PC-3 (cell line): Measurements from ENCODE around the gene C16orf95. TPM values are rescaled to one million over a fixed set of nuclear protein-coding genes. Genes with fewer than 3 reads are reported as not detected.

ENCODE experiments used
- ATAC-seq: fragments of 200-7000 bp; cut with Tn5 transposase; 2 replicates; pipeline ENCODE4 v1.9.1; 2020; ENCODE audit warnings: mild to moderate bottlenecking, moderate library complexity
- BruUV-seq: library from RNA; stranded (reverse); fragments of 400-500 nt; replicated peaks from 2 replicates; lab custom pipeline; 2021; lab: Mats Ljungman, UMichigan
- CTCF ChIA-PET: fragments of 300-600 bp; sonication (Branson Sonifier 250); formaldehyde crosslinking; loops from one replicate; lab custom pipeline; 2022; ENCODE audit warnings: antibody characterized with exemption; lab: Charles Lee
- POLR2A ChIA-PET: fragments of 300-600 bp; sonication (Branson Sonifier 250); formaldehyde crosslinking; loops from one replicate; lab custom pipeline; 2022; ENCODE audit warnings: antibody characterized with exemption; ENCODE audit not compliant: unreplicated experiment; lab: Charles Lee
- DNase-seq: peaks from one replicate; pipeline ENCODE4 v3.0.0-alpha.2; 2015
- H2AFZ ChIP-seq: fragments of 300-600 bp; sonication (generic); 2 replicates; pipeline ENCODE4 v1.6.0; 2016; ENCODE audit warnings: antibody characterized with exemption, low read length
- H3F3A ChIP-seq: fragments of 300-600 bp; sonication (generic); one replicate; pipeline ENCODE4 v1.6.0; 2017; ENCODE audit warnings: antibody characterized with exemption, low read length, control low read depth, mild to moderate bottlenecking; ENCODE audit not compliant: unreplicated experiment
- H3K27ac ChIP-seq: fragments of 300-600 bp; sonication (generic); 2 replicates; pipeline ENCODE4 v1.5.1; 2016; ENCODE audit warnings: mild to moderate bottlenecking, low read length
- H3K27me3 ChIP-seq: fragments of 300-600 bp; sonication (generic); 2 replicates; pipeline ENCODE4 v1.6.1; 2016; ENCODE audit warnings: low read length, mixed read lengths
- H3K36me3 ChIP-seq: fragments of 300-600 bp; sonication (generic); 2 replicates; pipeline ENCODE4 v1.6.1; 2016; ENCODE audit warnings: low read depth, mixed run types, low read length, mixed read lengths
- H3K4me1 ChIP-seq: fragments of 300-600 bp; sonication (generic); 2 replicates; pipeline ENCODE4 v1.5.1; 2016; ENCODE audit warnings: low read length; ENCODE audit not compliant: insufficient read depth
- H3K4me2 ChIP-seq: fragments of 300-600 bp; sonication (generic); 2 replicates; pipeline ENCODE4 v1.6.0; 2016; ENCODE audit warnings: low read length
- H3K4me3 ChIP-seq: fragments of 300-600 bp; sonication (generic); 2 replicates; pipeline ENCODE4 v1.5.1; 2016; ENCODE audit warnings: mild to moderate bottlenecking, low read length, mixed read lengths
- H3K79me2 ChIP-seq: fragments of 300-600 bp; sonication (generic); 2 replicates; pipeline ENCODE4 v1.6.1; 2017; ENCODE audit warnings: low read length, mixed read lengths
- H3K9ac ChIP-seq: fragments of 300-600 bp; sonication (generic); 2 replicates; pipeline ENCODE4 v1.6.0; 2016; ENCODE audit warnings: mild to moderate bottlenecking, low read length
- H3K9me2 ChIP-seq: fragments of 300-600 bp; sonication (generic); replicated peaks from 2 replicates; pipeline ENCODE4 v1.6.1; 2016; ENCODE audit warnings: mixed run types, low read length, mixed read lengths
- H3K9me3 ChIP-seq: fragments of 300-600 bp; sonication (generic); 2 replicates; pipeline ENCODE4 v1.6.1; 2016; ENCODE audit warnings: low read length, mixed read lengths
- H4K20me1 ChIP-seq: fragments of 300-600 bp; sonication (generic); 2 replicates; pipeline ENCODE4 v1.6.1; 2016; ENCODE audit warnings: low read length, mixed read lengths
- CTCF ChIP-seq: fragments of 300-600 bp; sonication (generic); conservative IDR thresholded peaks from 2 replicates; pipeline ENCODE4 v1.5.1; 2017; ENCODE audit warnings: antibody characterized with exemption, low read depth, mild to moderate bottlenecking, low read length
- EZH2 ChIP-seq: fragments of 300-600 bp; sonication (generic); IDR thresholded peaks from one replicate; pipeline ENCODE4 v1.6.1; 2017; ENCODE audit warnings: antibody characterized with exemption, mild to moderate bottlenecking, low read length; ENCODE audit not compliant: unreplicated experiment
- EZH2phosphoT487 ChIP-seq: fragments of 300-600 bp; sonication (generic); IDR thresholded peaks from 2 replicates; pipeline ENCODE4 v1.6.1; 2018; ENCODE audit warnings: mild to moderate bottlenecking, antibody characterized with exemption, low read length, borderline replicate concordance
- intact Hi-C: fragments of 100-400 bp; cut with micrococcal nuclease; formaldehyde crosslinking; loops from 2 replicates; pipeline ENCODE4 v1.9.0; 2023
- total RNA-seq: library from RNA; depleted of rRNA; stranded (reverse); fragments of >200 nt; gene quantifications from 2 replicates; pipeline ENCODE4 v1.2.3, GENCODE V29; 2014

C16orf95 gene
- total RNA-seq, 1 experiment from 2014 or later = 2.4 TPM

- intact Hi-C loops = no loop called here
- Histone ChIP-seq H3F3A (no peaks in the 10 kb centered on the region), H4K20me1 (no peaks in the 10 kb centered on the region), H3K4me2 (no peak overlapping the region), H3K9me2 (no peaks in the 10 kb centered on the region), H3K4me1 (peaks cover 8% of the 10 kb centered on the region), H3K27me3 (no peaks in the 10 kb centered on the region), H3K9ac (no peak overlapping the region), H3K27ac (no peak overlapping the region), H3K4me3 (no peak overlapping the region), H3K9me3 (no peaks in the 10 kb centered on the region), H2AFZ (no peak overlapping the region), H3K36me3 (no peaks in the 10 kb centered on the region), H3K79me2 (peaks cover 18% of the 10 kb centered on the region)
- ChIA-PET CTCF (no interaction called here), POLR2A (no interaction called here)
- BruUV-seq = no TSS peak
- TF ChIP-seq CTCF = no peak
- TF ChIP-seq EZH2 = no peak
- TF ChIP-seq EZH2phosphoT487 = no peak
- DNase-seq (no peak), ATAC-seq (no peak)
Measured at GRCh38 chr16:87321336-87322107, 4.3 kb upstream of the C16orf95 start.

- H3K4me3 ChIP-seq = no peak overlapping the region
- no peaks in the 10 kb centered on the region for H3K36me3 ChIP-seq
- no peaks in the 10 kb centered on the region for H3K27me3 ChIP-seq
- ChIA-PET CTCF (no interaction called here), POLR2A (no interaction called here)
- peaks cover 18% of the 10 kb centered on the region for H3K79me2 ChIP-seq
- H3K9me2 ChIP-seq = no peaks in the 10 kb centered on the region
- no peak overlapping the region for H3K4me2 ChIP-seq
- intact Hi-C loops = no loop called here
- H3K27ac ChIP-seq = no peak overlapping the region
- H3K9ac ChIP-seq = no peak overlapping the region
- no TSS peak for BruUV-seq
- H3K4me1 ChIP-seq = peaks cover 8% of the 10 kb centered on the region
- H3F3A ChIP-seq = no peaks in the 10 kb centered on the region
- ATAC-seq = no peak
- no peak for DNase-seq
- H4K20me1 ChIP-seq = no peaks in the 10 kb centered on the region
- no peak overlapping the region for H2AFZ ChIP-seq
- TF ChIP-seq EZH2phosphoT487 = no peak
- no peak for TF ChIP-seq CTCF
- no peak for TF ChIP-seq EZH2
- no peaks in the 10 kb centered on the region for H3K9me3 ChIP-seq
Measured at GRCh38 chr16:87320510-87321227, 3.5 kb upstream of the C16orf95 start.
